Spleen (tissue), 11 donors: ENCODE measurements around the gene TOR4A. TPM values are rescaled to one million over a fixed set of nuclear protein-coding genes. Genes with fewer than 3 reads are reported as not detected.

Experiments
- DNase-seq: peaks from one replicate; pipeline ENCODE4 v3.0.0-alpha.2; 2020
- H3K27ac ChIP-seq, 8 donors: fragments of 200-600 bp; sonication (generic) in 7 of 8; 1 replicate in 4 of 8; 2 replicates in 4 of 8; pipeline versions ENCODE4 v1.5.0 to v1.8.0; 2016 to 2021; ENCODE audit warnings: inconsistent platforms in 4 of 8, mild to moderate bottlenecking in 4 of 8, moderate library complexity in 1 of 8
- H3K27me3 ChIP-seq, 7 donors: fragments of 200-600 bp; sonication (generic) in 6 of 7; replicated peaks in 1 of 7; 1 replicate in 4 of 7; 2 replicates in 3 of 7; pipeline versions ENCODE4 v1.5.0 to v1.8.0; 2016 to 2021; ENCODE audit warnings: inconsistent platforms in 3 of 7, mild to moderate bottlenecking in 1 of 7
- H3K36me3 ChIP-seq, 6 donors: fragments of 200-600 bp; sonication (generic) in 5 of 6; 1 replicate in 4 of 6; 2 replicates in 2 of 6; pipeline versions ENCODE4 v1.5.0 to v1.8.0; 2016 to 2021; ENCODE audit warnings: inconsistent platforms in 2 of 6
- H3K4me1 ChIP-seq, 6 donors: fragments of 200-600 bp; sonication (generic) in 5 of 6; 1 replicate in 3 of 6; 2 replicates in 3 of 6; pipeline versions ENCODE4 v1.5.0 to v1.8.0; 2016 to 2021; ENCODE audit warnings: inconsistent platforms in 3 of 6
- H3K4me3 ChIP-seq, 8 donors: fragments of 200-600 bp; sonication (generic) in 7 of 8; 1 replicate in 4 of 8; 2 replicates in 4 of 8; pipeline versions ENCODE4 v1.5.0 to v1.8.0; 2016 to 2021; ENCODE audit warnings: inconsistent platforms in 4 of 8, mild to moderate bottlenecking in 4 of 8, moderate library complexity in 2 of 8
- H3K9me3 ChIP-seq, 8 donors: fragments of 200-600 bp; sonication (generic) in 7 of 8; 1 replicate in 4 of 8; 2 replicates in 4 of 8; pipeline versions ENCODE4 v1.5.0 to v1.8.0; 2016 to 2021; ENCODE audit warnings: inconsistent platforms in 4 of 8
- POLR2A ChIP-seq, 3 donors: fragments of 450-650 bp; IDR thresholded peaks; one replicate each; pipeline ENCODE4 v1.5.1; 2017; ENCODE audit warnings: antibody characterized with exemption in 3 of 3, mild to moderate bottlenecking in 1 of 3
- POLR2AphosphoS5 ChIP-seq, 3 donors: sonication (generic); formaldehyde crosslinking; IDR thresholded peaks; one replicate each; pipeline ENCODE4 v1.5.1; 2017; ENCODE audit warnings: antibody characterized with exemption in 3 of 3
- WGBS, 5 donors: extraction: QIAGEN DNeasy Blood & Tissue Kit in 3 of 5; methylation state at CpG; one replicate each; pipeline versions ENCODE4 v1.1.5 to v1.1.7; 2013 to 2018; 5-methylcytosine and 5-hydroxymethylcytosine counted together
- intact Hi-C: fragments of 100-400 bp; cut with DNase I; formaldehyde crosslinking; loops from one replicate; pipeline ENCODE4 v1.15.0; 2023; ENCODE audit warnings: low total_unique reads
- polyA plus RNA-seq, 3 donors: library from polyadenylated mRNA; stranded (reverse); fragments of 200-250 nt; gene quantifications; one replicate each; pipeline ENCODE4 v1.2.1, GENCODE V29; 2013
- total RNA-seq, 7 donors: library from RNA; depleted of rRNA in 3 of 7; stranded (reverse); fragments of >200 nt in 3 of 7; fragmentation: NEBNext Ultra II Directional in 4 of 7; extraction: Animal tissue kit (Norgen Biotek cat#: 25700) in 4 of 7; gene quantifications; one replicate each; pipeline versions ENCODE4 v1.1.0 to v1.2.1, GENCODE V29; 2016 to 2021
- TF ChIP-seq, protein P1 (sequence below), 11 experiments: fragments of 200-600 bp in 7 of 11; fragments of 450-650 bp in 4 of 11; sonication (generic) in 4 of 11; IDR thresholded peaks in 8 of 11; conservative IDR thresholded peaks in 3 of 11; 1 replicate in 7 of 11; 2 replicates in 4 of 11; pipeline versions ENCODE4 v1.4.0 to v1.8.0; 2016 to 2021; ENCODE audit warnings: antibody characterized with exemption in 11 of 11, inconsistent platforms in 4 of 11, mild to moderate bottlenecking in 1 of 11
- donor health status: healthy with polysubstance abuse.
- donor health status: DM: no; HTN: no; CAD: no; lungs with moderate emphysema.
- donor health status: DM: no; HTN: no; CAD: no.
- donor health status: Bipolar disorder and iron deficiency.
- donor health status: healthy.
- donor health status: DM: no; HTN: no; CAD: no.
- donor health status: DM: yes; HTN: yes; CAD: no.

Gene TOR4A
- total and polyA plus RNA-seq, 10 donors, result 3.2 to 39.9 (median 26.2) TPM

- Histone ChIP-seq H3K36me3 (no peaks in the 10 kb centered on the region), H3K27ac (no peak overlapping the region), H3K4me3 (no peak overlapping the region), H3K9me3 (peaks cover 0 to 5% (median 0%) of the 10 kb centered on the region in 8 donors), H3K4me1 (peaks cover 16 to 52% (median 37%) of the 10 kb centered on the region in 6 donors), H3K27me3 (peaks cover 2 to 67% (median 33%) of the 10 kb centered on the region in 7 donors)
- 29 to 44% (median 34%) methylated on average over 11 of the region's 11 CpGs for WGBS, 5 donors
- intact Hi-C loops, result loop anchor here (10.0 kb wide), 1 partner anchor 231 kb away; no protein-coding TSS in a partner anchor
- DNase-seq, result no peak
- TF ChIP-seq, protein P1, sequence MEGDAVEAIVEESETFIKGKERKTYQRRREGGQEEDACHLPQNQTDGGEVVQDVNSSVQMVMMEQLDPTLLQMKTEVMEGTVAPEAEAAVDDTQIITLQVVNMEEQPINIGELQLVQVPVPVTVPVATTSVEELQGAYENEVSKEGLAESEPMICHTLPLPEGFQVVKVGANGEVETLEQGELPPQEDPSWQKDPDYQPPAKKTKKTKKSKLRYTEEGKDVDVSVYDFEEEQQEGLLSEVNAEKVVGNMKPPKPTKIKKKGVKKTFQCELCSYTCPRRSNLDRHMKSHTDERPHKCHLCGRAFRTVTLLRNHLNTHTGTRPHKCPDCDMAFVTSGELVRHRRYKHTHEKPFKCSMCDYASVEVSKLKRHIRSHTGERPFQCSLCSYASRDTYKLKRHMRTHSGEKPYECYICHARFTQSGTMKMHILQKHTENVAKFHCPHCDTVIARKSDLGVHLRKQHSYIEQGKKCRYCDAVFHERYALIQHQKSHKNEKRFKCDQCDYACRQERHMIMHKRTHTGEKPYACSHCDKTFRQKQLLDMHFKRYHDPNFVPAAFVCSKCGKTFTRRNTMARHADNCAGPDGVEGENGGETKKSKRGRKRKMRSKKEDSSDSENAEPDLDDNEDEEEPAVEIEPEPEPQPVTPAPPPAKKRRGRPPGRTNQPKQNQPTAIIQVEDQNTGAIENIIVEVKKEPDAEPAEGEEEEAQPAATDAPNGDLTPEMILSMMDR (IDR thresholded peaks at IDR 0.05 in 8 of 11, conservative IDR thresholded peaks at IDR 0.05 in 3 of 11), result no peak
These were observed 16.7 kb downstream of the TOR4A start for GRCh38 chr9:137294091-137294680.

DNA sequence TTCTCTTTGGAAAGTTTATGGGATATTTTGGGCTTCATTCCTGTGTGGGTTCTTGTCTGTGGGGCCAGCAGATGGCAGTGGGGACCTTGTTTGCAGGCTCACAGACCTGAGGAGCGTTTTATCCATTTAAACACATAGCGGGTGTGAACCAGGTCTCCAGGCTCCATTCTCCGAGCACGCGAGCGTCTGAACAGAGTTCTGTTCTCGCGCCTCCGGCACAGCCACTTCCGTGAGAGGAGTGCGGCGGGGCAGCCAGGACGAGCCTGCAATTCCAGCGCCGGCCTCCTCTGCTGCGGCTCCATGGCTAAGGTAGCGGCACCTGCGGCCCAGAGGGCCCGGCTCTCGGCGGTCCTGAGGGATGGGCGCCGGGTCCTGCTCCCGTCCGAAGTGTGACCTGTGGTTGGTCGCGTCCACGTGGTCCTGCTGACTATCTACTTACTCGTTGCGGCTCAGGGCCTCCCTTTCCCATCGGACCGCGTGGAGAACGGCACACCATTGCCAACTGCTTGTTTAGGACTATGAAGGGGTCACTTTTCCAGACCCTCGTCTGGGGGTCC lies 17.2 kb downstream of the TOR4A start:
- no peak for DNase-seq
- H3K4me1 ChIP-seq, result peaks cover 16 to 58% (median 42%) of the 10 kb centered on the region in 6 donors
- WGBS, 5 donors, result 16 to 23% (median 18%) methylated on average over 17 to 35 of the region's 35 CpGs
- peak overlapping the region in 1 of 8 donors; percentile 5 for H3K27ac ChIP-seq
- peaks cover 0 to 5% (median 0%) of the 10 kb centered on the region in 8 donors for H3K9me3 ChIP-seq
- peak overlapping the region in 7 of 8 donors; percentile 24 to 75 (median 41) for H3K4me3 ChIP-seq
- H3K36me3 ChIP-seq, result no peaks in the 10 kb centered on the region
- TF ChIP-seq, protein P1 (IDR thresholded peaks at IDR 0.05 in 8 of 11, conservative IDR thresholded peaks at IDR 0.05 in 3 of 11), result peak in 1 of 11 experiments; percentile 22
- TF ChIP-seq POLR2A (IDR thresholded peaks at IDR 0.05), result no peak
- peaks cover 2 to 73% (median 39%) of the 10 kb centered on the region in 7 donors for H3K27me3 ChIP-seq
- intact Hi-C loops, result loop anchor here (5.0 to 10.0 kb wide), 2 partner anchors 113 to 230 kb away; no protein-coding TSS in a partner anchor

DNA sequence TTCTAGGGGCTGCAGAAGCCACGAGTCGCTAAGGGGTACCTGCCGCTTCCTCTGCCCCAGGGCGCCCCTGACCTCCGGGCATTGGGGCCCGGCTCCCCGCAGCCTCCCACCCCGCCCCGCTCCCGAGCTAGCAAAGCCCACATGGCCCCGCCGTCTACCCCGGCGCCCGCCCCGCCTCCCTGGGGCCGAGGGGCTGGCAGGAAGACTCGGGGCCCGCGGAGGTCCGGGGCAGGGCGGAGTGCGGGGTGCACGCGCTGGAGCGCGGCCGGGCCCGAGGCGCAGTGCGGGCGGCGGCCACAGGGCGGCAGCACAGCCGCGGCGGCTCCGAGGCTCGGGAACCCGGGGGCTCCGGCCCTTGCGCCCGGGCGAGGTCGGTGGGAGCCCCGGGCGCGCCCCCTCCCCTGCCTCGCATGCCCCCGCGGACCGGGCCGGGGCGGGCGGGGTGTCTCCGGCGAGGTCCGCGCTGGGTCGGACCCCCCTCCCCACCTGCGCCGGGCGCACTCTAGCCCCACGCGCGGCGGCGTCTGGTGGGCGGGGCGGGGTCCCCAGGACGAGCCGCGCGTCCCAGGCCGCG lies 17.8 kb downstream of the TOR4A start:
- Histone ChIP-seq H3K27ac (peak overlapping the region in 4 of 8 donors; percentile 63 to 82 (median 73)), H3K36me3 (no peaks in the 10 kb centered on the region), H3K9me3 (peaks cover 0 to 5% (median 0%) of the 10 kb centered on the region in 8 donors), H3K4me1 (peaks cover 16 to 63% (median 45%) of the 10 kb centered on the region in 6 donors), H3K4me3 (peak overlapping the region in 7 of 8 donors; percentile 24 to 75 (median 41)), H3K27me3 (peaks cover 2 to 78% (median 44%) of the 10 kb centered on the region in 7 donors)
- intact Hi-C loops, result loop anchor here (5.0 to 10.0 kb wide), 2 partner anchors 112 to 229 kb away; no protein-coding TSS in a partner anchor
- TF ChIP-seq, protein P1 (IDR thresholded peaks at IDR 0.05 in 8 of 11, conservative IDR thresholded peaks at IDR 0.05 in 3 of 11), result peak in 7 of 11 experiments; percentile 27 to 88 (median 77)
- TF ChIP-seq POLR2AphosphoS5 (IDR thresholded peaks at IDR 0.05) (peak in 1 of 3 donors; percentile 6), POLR2A (IDR thresholded peaks at IDR 0.05) (no peak)
- peak; percentile 89 for DNase-seq
- 1 to 5% (median 3%) methylated on average over 10 to 76 of the region's 76 CpGs for WGBS, 5 donors
